Activated CD8-positive, alpha-beta T cell treated with anti-CD3 and anti-CD28 coated beads, Interleukin-2, amount 10 ng/mL, durations not matched to agents 7 days and 5 days (primary cell): ENCODE results near the gene ERC2. TPM values are rescaled to one million over a fixed set of nuclear protein-coding genes. Genes with fewer than 3 reads are reported as not detected.

Experiments
- ATAC-seq: fragments of 150-1000 bp; cut with Tn5 transposase; one replicate; pipeline ENCODE4 v1.10.0; 2021; ENCODE audit warnings: moderate library complexity
- CTCF ChIA-PET: fragments of 350-600 bp; sonication (Branson Sonifier 250); formaldehyde crosslinking; loops from one replicate; lab custom pipeline; 2021; ENCODE audit warnings: antibody characterized with exemption; lab: Charles Lee
- POLR2A ChIA-PET: fragments of 350-600 bp; sonication (Branson Sonifier 250); formaldehyde crosslinking; loops from one replicate; lab custom pipeline; 2021; ENCODE audit warnings: antibody characterized with exemption; lab: Charles Lee
- DNase-seq: peaks from one replicate; pipeline ENCODE4 v3.0.0-alpha.2; 2020
- H3K27ac Mint-ChIP-seq: one replicate; pipeline ENCODE4 v1.8.0; 2021; ENCODE audit warnings: mild to moderate bottlenecking, mixed read lengths
- H3K27me3 Mint-ChIP-seq: one replicate; pipeline ENCODE4 v1.8.0; 2021; ENCODE audit warnings: low read depth, mixed read lengths
- H3K36me3 Mint-ChIP-seq: one replicate; pipeline ENCODE4 v1.8.0; 2021; ENCODE audit warnings: low read depth, mixed read lengths
- H3K4me1 Mint-ChIP-seq: one replicate; pipeline ENCODE4 v1.8.0; 2021; ENCODE audit warnings: low read depth, mixed read lengths
- H3K4me3 Mint-ChIP-seq: one replicate; pipeline ENCODE4 v1.8.0; 2021; ENCODE audit warnings: mild to moderate bottlenecking, mixed read lengths
- H3K9me3 Mint-ChIP-seq: one replicate; pipeline ENCODE4 v1.8.0; 2022; ENCODE audit warnings: mixed read lengths; ENCODE audit not compliant: insufficient read depth
- total RNA-seq, 2 experiments: library from RNA; stranded (reverse); gene quantifications; one replicate each; pipeline ENCODE4 v1.2.3, GENCODE V29; 2021

ERC2 gene
- total RNA-seq, 2 experiments from 2014 or later: not detected

- Mint-ChIP-seq H3K4me3 (no peak overlapping the region), H3K36me3 (no peaks in the 10 kb centered on the region), H3K27me3 (no peaks in the 10 kb centered on the region), H3K9me3 (no peaks in the 10 kb centered on the region), H3K27ac (no peak overlapping the region), H3K4me1 (peaks cover 1% of the 10 kb centered on the region)
- ATAC-seq (no peak), DNase-seq (no peak)
- CTCF ChIA-PET: no interaction called here
- POLR2A ChIA-PET: no interaction called here
These were observed 819.5 kb downstream of the ERC2 start for GRCh38 chr3:55648591-55649318.

GRCh38 chr3:55647670-55648069, 820.6 kb downstream of the ERC2 start:
- Mint-ChIP-seq H3K4me3 (no peak overlapping the region), H3K9me3 (no peaks in the 10 kb centered on the region), H3K27ac (no peak overlapping the region), H3K36me3 (no peaks in the 10 kb centered on the region), H3K4me1 (no peaks in the 10 kb centered on the region), H3K27me3 (no peaks in the 10 kb centered on the region)
- ChIA-PET POLR2A (no interaction called here), CTCF (no interaction called here)
- ATAC-seq (no peak), DNase-seq (no peak)

GRCh38 chr3:55647063-55647462, 821.2 kb downstream of the ERC2 start:
- DNase-seq: no peak
- Mint-ChIP-seq H3K4me3 (no peak overlapping the region), H3K27me3 (no peaks in the 10 kb centered on the region), H3K27ac (no peak overlapping the region), H3K9me3 (no peaks in the 10 kb centered on the region), H3K36me3 (no peaks in the 10 kb centered on the region), H3K4me1 (no peaks in the 10 kb centered on the region)
- POLR2A ChIA-PET: no interaction called here
- no peak for ATAC-seq
- CTCF ChIA-PET: no interaction called here

GRCh38 chr3:55646121-55646520, 822.1 kb downstream of the ERC2 start:
- ChIA-PET CTCF (no interaction called here), POLR2A (no interaction called here)
- H3K4me1 Mint-ChIP-seq: no peaks in the 10 kb centered on the region
- no peaks in the 10 kb centered on the region for H3K27me3 Mint-ChIP-seq
- H3K36me3 Mint-ChIP-seq: no peaks in the 10 kb centered on the region
- no peak overlapping the region for H3K27ac Mint-ChIP-seq
- no peak for ATAC-seq
- no peak overlapping the region for H3K4me3 Mint-ChIP-seq
- DNase-seq: no peak
- H3K9me3 Mint-ChIP-seq: no peaks in the 10 kb centered on the region

- CTCF ChIA-PET: no interaction called here
- Mint-ChIP-seq H3K9me3 (no peaks in the 10 kb centered on the region), H3K4me1 (no peaks in the 10 kb centered on the region), H3K27ac (no peak overlapping the region), H3K27me3 (no peaks in the 10 kb centered on the region), H3K36me3 (no peaks in the 10 kb centered on the region), H3K4me3 (no peak overlapping the region)
- ATAC-seq (no peak), DNase-seq (no peak)
- POLR2A ChIA-PET: no interaction called here
These were observed 822.8 kb downstream of the ERC2 start for GRCh38 chr3:55645422-55645821.

- Mint-ChIP-seq H3K36me3 (no peaks in the 10 kb centered on the region), H3K27ac (no peak overlapping the region)
- ATAC-seq: no peak
These were observed 825.0 kb downstream of the ERC2 start for GRCh38 chr3:55643283-55643682.

GRCh38 chr3:55641964-55642363, 826.3 kb downstream of the ERC2 start:
- H3K36me3 Mint-ChIP-seq: no peaks in the 10 kb centered on the region
- no peak for ATAC-seq
- H3K4me3 Mint-ChIP-seq: no peak overlapping the region
- CTCF ChIA-PET: no interaction called here
- H3K9me3 Mint-ChIP-seq: no peaks in the 10 kb centered on the region
- no peaks in the 10 kb centered on the region for H3K27me3 Mint-ChIP-seq
- POLR2A ChIA-PET: no interaction called here
- no peak overlapping the region for H3K27ac Mint-ChIP-seq
- peaks cover 11% of the 10 kb centered on the region for H3K4me1 Mint-ChIP-seq
- no peak for DNase-seq

More at GRCh38 chr3:55643283-55643682, 825.0 kb downstream of the ERC2 start:
- CTCF ChIA-PET: no interaction called here
- H3K4me1 Mint-ChIP-seq: peaks cover 11% of the 10 kb centered on the region
- no peak for DNase-seq
- POLR2A ChIA-PET: no interaction called here
- no peak overlapping the region for H3K4me3 Mint-ChIP-seq
- no peaks in the 10 kb centered on the region for H3K9me3 Mint-ChIP-seq
- H3K27me3 Mint-ChIP-seq: no peaks in the 10 kb centered on the region

GRCh38 chr3:55639896-55640765, 828.1 kb downstream of the ERC2 start:
- Mint-ChIP-seq H3K27ac (no peak overlapping the region), H3K4me1 (peaks cover 11% of the 10 kb centered on the region), H3K9me3 (no peaks in the 10 kb centered on the region), H3K27me3 (no peaks in the 10 kb centered on the region), H3K4me3 (no peak overlapping the region), H3K36me3 (no peaks in the 10 kb centered on the region)
- ATAC-seq: no peak
- POLR2A ChIA-PET: no interaction called here
- CTCF ChIA-PET: no interaction called here
- peak; percentile 22 for DNase-seq

- H3K9me3 Mint-ChIP-seq: no peaks in the 10 kb centered on the region
- POLR2A ChIA-PET: no interaction called here
- no peak overlapping the region for H3K4me3 Mint-ChIP-seq
- CTCF ChIA-PET: no interaction called here
- DNase-seq (no peak), ATAC-seq (no peak)
- H3K4me1 Mint-ChIP-seq: peaks cover 11% of the 10 kb centered on the region
- H3K27ac Mint-ChIP-seq: no peak overlapping the region
- H3K36me3 Mint-ChIP-seq: no peaks in the 10 kb centered on the region
- no peaks in the 10 kb centered on the region for H3K27me3 Mint-ChIP-seq
These were observed 829.1 kb downstream of the ERC2 start for GRCh38 chr3:55639143-55639542.

- Mint-ChIP-seq H3K27me3 (no peaks in the 10 kb centered on the region), H3K9me3 (no peaks in the 10 kb centered on the region), H3K27ac (no peak overlapping the region), H3K4me3 (no peak overlapping the region), H3K36me3 (no peaks in the 10 kb centered on the region), H3K4me1 (peaks cover 11% of the 10 kb centered on the region)
- DNase-seq: no peak
- CTCF ChIA-PET: no interaction called here
- ATAC-seq: no peak
- POLR2A ChIA-PET: no interaction called here
These were observed 830.2 kb downstream of the ERC2 start for GRCh38 chr3:55637906-55638638.

GRCh38 chr3:55636300-55637195, 831.7 kb downstream of the ERC2 start:
- no peak for DNase-seq
- no peaks in the 10 kb centered on the region for H3K36me3 Mint-ChIP-seq
- no peaks in the 10 kb centered on the region for H3K27me3 Mint-ChIP-seq
- no peak overlapping the region for H3K27ac Mint-ChIP-seq
- peaks cover 11% of the 10 kb centered on the region for H3K4me1 Mint-ChIP-seq
- H3K4me3 Mint-ChIP-seq: no peak overlapping the region
- no peaks in the 10 kb centered on the region for H3K9me3 Mint-ChIP-seq
- ChIA-PET POLR2A (no interaction called here), CTCF (no interaction called here)
- ATAC-seq: no peak
